GM18858 (cell line): ENCODE results near the gene ATP10A.
"Not testable (repeated sequence)": the region's sequence is repeated elsewhere in the genome, so short reads cannot be mapped to it uniquely, and the experiment has no call there.

Experiments
- ATAC-seq: cut with Tn5 transposase; IDR thresholded peaks from one replicate; pipeline ENCODE4 v1.9.1; 2021; ENCODE audit not compliant: unreplicated experiment

ATP10A gene

DNA sequence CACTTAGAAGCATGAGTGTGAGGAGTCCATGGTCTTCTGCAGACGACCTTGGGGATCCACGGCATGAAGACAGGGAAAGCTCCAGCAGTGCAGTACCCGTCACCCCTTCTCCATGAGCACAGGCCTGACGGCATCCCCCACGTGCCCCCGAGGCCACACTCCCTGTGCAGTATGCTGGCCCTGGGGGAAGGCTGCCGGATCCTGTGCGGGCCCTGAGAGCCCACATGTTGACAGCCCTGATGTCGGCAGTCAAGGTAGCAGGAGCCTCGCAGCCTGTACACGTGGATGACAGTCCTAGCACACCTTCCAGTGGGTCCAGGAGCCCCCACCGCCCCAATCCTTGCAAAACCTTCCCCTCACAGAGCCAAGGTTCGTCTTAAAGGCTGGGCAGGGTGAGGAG, 195.3 kb downstream of the ATP10A start:
- ATAC-seq = no peak

DNA sequence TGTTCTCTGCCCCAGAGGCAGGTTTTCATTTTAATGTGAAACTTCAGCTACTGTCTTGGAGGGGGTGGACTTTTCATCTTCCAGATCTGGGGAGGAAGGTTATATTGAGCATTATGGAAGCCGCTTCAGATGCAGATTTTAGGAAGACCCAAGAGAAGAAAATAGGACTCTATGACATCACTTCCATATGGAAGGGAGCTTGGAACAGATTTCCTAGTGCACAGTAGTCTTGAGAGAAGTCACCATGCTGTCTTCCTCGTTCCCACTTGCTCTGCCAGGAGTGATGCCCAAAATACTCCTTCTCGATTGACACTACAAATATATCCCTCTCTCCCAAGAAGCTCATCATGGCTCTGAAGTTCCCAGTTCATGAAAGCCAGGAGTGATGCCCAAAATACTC, 197.2 kb downstream of the ATP10A start:
- ATAC-seq = no peak

DNA sequence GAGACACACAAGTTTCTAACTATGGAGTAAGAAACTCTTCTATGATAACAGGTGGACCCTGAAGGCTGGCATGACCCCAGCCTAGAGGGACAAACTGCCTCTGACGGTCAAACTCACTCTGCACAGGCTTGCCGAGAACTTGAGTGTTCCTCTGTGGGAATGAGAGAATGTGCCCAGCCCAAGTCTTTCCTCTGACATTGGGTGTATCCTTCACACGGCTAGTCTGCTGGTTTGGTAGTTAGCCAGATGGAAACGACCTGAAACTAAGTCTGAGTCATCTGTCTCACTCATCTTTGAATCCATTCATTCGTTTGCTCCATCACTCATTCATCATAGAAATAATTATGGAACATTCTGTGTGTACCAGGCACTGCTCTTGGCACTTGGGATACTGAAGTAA, 198.4 kb downstream of the ATP10A start:
- no peak for ATAC-seq

DNA sequence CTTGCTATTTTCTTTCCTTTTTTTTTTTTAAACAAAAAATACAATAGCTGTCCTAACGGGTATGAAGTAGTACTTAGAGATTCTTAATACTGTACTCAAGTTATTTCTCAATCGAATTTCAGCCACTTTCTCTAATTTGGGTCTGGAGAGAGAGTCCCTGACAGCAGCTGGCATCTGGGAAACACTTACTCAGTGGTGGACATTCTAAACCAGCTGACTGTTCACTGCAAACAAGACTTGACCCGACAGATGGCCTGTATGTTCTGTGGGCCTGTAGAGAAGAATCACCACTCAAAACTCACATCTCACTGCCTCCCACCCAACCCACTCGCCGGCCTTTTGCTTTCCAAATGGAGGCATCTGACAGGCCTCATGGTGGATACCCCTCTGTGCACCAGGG, 199.6 kb downstream of the ATP10A start:
- no peak for ATAC-seq

DNA sequence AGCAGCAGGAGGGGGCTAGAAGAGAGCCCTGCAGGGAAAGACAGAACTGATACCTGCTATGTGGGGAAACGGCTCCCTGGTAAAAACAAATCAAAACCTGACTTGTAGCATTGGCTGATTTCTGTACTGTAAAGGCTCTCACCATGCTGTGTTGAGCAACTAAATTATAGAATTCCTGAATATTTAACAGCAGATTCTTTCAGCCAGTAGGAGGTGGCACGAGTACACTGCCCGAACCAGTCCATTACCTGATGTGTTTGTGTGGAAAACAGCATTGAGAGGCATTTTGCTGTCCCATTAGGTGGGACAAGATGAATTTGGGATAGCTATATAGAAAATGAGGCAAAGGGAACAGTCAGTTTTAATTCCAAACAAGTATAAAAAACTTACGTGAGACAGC, 201.2 kb downstream of the ATP10A start:
- no peak for ATAC-seq

DNA sequence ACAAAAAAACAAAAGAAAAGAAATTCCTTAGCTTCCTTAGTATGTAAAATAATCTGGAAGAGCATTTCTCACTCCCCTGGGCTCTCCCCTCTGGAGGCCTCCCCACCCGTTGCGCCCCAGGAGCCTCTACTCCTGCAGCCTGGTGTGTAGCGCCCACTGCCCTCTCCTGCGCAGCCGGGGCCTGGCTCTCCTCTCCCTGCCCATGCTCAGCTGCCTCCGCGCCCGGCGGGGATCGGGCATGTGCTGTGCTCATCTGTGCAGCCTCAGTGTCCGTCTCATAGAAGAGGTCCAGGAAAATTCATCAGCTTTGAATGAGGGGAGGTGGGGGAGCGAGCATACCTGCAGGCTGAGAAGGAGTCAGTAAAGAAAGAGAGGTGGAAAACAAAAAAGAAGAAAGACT, 203.9 kb downstream of the ATP10A start:
- ATAC-seq = no peak

DNA sequence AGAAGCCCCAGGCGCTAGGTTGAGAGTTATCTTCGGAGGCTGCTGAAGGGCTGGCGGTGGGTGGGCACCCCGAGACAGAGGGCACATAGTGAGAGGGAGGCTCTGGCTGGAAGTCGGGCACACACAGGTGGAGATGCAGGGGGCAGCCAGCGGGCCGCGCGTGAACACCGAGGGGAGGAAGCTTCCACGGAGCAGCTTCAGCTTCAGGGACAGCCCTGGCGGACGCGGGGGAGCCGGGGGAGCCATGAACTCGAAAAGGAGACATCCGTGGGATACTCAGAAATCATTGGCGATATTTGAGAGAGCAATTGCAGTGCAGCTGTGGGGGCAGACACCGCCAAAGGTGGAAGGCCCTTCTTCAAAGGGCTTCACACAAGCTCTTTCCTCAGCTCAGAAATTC, 204.6 kb downstream of the ATP10A start:
- ATAC-seq = no peak

DNA sequence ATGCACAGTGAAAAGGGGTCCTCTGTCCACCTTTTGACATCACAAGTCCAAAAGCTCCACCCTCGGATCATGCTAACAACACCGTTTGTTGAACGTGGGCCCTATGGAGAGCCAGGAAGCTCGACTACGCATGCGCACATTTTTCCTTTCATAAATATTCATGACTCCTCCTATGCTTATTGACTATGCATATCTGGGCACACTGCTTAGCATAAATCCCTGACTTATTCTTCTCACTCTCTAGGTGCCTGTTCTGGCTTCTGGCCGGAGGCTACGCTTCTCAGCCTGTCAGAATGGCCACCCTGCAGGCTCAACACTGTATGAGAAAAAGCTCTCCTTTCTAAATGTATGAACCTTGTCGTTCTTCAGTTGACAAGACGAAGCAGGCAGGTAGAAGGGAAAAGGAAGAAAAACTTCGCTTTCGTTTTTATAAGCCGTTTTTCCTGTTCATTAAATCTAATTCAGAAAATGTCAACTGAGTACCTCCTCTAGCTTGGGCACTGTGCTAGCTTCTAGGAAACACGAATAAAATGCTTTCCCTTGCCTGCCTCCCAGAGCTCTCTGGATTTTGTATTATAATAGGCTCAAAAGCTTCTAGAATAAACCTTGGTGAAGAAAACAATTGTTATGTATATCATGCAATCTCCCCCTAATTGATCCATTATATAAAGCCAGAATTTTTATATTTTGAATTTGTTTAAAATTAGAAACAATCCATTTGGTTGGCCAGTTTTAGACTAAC, 207.7 kb downstream of the ATP10A start:
- no peak for ATAC-seq

DNA sequence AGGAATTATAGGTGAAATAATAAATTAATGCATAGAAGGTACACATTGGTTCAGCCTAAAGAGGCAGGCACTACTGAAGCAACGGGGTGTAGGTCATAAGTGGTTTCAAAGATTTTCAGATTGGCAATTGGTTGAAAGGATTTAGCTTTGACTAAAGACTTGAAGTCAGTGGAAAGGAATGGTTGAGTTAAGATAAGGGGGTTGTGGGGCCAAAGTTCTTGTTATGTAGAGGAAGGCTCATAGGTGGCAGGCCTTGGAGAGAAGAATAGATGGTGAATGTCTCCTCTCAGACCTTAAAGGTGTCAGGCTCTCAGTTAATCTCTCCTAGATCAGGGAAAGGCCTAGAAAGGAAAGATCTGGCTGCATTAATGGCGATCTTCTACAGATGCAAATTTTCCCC, 209.8 kb downstream of the ATP10A start:
- ATAC-seq = no peak

DNA sequence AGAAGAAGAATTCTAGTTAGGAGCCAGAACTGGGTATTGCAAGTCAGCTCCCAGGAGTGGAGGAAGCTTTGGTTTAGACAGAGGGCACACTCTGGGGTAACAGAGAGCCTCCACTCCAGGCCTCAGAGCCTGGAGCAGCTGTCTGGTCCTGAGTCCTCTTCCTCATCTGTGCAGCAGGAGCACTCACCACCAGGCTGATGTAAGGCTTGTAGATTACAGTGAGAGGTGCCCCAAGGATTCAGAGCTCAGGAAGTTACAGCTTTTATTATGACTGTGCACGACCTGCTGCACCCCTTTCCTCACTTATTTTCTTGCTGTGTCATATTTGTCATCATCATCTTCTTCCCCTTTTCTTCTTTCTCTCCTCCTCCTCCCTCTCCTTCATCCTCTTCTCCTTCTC, 210.4 kb downstream of the ATP10A start:
- ATAC-seq = no peak

DNA sequence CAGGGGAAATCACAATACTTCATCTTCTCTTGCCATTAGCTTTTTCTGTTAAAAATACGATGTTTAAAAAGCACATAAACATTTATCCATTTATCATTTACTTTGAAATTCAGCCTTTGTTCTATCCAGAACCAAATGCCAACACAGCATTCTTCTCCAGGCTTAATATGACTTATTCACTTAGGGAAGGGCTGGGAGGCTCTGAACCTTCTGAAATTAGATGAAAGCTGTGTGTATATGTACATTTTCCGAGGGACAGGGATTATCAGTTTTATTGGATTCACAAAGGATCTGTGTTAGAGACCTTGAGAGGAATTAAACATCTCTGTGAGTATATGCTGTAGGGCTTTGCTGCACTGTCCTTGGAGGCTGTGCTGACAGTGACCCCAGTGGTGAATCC, 213.7 kb downstream of the ATP10A start:
- no peak for ATAC-seq

DNA sequence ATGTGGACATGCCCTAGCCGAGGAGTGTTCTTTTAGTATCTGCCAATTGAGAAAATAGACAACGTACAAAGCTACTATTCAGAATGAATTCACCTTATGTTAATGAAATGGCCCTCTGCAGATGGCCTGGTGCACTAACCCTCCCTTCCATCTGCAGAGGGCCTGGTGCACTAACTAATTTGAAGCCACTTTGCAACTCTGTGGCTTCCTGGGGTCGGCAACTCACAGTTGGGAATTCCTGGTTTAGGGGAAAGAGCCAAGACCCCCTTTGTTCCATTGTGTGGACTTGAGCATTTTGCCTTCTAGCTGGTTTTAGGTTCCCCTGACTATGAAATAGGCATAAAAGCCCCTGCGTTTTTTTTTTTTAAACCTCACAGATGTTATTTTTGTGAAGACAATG, 220.0 kb downstream of the ATP10A start:
- no peak for ATAC-seq

DNA sequence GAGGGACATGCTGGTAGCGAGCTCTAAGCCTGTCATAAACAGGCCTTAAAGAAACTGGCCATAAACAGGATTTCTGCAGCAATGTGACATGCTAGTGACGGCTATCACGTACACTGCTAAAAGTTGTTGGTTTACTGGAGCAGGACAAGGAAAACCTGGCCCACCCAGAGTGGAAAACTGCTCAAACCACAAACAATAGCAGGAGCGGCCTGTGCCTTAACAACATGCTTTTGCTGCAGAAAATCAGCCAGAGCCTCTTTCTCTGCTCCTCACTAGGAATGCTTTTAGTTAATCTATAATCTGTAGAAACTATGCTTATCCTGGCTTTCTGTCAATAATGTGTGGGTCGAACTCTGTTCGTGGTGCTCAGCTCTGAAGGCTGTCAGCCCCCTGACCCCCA, 221.4 kb downstream of the ATP10A start:
- no peak for ATAC-seq

DNA sequence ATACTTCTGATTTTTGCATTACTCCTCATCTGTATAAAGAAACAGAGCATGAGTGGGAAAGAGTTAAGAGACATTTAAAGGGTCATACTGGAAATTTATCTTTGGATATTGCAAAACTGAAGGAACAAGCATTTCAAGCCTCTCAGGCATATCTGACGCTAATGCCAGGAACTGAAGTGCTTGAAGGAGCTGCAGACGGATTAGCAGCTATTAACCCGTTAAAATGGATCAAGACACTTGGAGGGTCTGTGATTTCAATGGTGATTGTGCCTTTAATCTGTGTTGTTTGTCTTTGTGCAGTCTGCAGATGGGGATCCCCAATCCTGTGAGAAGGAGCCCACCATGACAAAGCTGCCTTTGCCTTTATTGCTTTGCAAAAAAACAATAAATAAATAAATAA, 221.8 kb downstream of the ATP10A start:
- no peak for ATAC-seq

DNA sequence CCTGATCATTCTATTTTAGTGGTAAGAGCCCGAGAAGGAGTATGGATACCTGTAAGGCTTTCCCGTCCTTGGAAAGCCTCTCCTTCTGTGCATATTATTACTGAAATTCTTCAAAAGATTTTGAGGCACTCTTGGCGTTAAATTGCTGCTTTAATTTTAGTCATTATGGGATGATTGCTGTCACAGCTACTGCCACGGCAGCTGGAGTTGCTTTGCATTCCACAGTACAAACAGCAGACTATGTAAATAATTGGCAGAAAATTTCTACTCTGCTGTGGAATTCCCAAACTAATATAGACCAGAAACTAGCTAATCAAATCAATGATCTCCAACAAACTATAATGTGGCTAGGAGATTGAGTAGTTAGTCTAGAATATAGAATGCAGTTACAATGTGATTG, 222.2 kb downstream of the ATP10A start:
- not testable (repeated sequence) for ATAC-seq

DNA sequence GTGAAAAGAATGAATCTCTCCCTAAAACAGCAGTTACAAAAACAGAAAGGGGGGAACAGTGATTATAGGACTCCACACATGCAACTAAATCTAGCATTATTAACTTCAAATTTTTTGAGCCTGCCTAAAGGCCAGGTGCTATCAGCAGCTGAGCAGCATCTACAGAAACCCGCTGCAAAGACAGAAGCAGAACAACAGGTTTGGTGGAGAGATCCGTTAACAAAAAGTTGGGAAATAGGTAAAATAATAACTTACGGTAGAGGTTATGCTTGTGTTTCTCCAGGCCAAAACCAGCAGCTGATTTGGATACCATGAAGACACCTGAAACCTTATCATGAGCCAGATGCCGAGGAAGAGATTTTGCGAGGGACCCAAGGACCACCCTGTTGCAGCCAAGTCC, 222.7 kb downstream of the ATP10A start:
- ATAC-seq = no peak

DNA sequence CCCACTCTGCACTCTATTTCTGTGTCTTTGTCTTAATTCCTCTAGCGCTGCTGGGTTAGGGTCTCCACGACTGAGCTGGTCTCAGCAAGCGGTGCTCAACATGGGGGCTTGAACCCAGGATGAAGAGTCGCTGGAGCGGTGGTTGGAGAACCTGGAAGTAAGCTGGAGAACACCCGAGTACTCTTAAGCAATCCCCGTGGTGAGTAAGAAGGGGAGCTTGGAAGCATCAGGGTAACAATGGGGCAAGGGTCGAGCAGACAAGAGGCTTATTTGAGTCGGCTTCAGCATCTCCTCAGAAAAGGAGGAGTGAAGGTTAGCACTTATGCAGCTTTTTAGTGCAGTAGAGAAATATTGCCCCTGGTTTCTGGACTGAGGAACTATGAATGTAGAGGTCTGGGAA, 226.6 kb downstream of the ATP10A start:
- not testable (repeated sequence) for ATAC-seq

DNA sequence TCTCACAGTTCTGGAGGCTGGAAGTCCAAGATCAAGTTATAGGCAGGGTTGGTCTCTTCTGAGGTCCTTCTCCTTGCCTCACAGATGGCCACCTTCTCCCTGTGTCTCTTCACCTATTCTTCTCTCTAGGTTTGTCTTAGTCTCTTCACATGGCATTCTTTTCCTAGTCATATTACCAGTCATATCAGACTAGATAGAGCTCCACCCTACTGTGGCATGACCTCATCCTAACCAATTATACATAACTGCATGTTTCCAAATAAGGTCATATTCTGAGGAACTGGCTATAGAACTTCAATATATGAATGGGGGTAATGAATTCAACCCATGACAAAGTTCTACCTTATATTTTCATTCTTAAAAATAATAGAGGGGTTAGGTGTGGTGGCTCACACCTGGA, 227.9 kb downstream of the ATP10A start:
- no peak for ATAC-seq

DNA sequence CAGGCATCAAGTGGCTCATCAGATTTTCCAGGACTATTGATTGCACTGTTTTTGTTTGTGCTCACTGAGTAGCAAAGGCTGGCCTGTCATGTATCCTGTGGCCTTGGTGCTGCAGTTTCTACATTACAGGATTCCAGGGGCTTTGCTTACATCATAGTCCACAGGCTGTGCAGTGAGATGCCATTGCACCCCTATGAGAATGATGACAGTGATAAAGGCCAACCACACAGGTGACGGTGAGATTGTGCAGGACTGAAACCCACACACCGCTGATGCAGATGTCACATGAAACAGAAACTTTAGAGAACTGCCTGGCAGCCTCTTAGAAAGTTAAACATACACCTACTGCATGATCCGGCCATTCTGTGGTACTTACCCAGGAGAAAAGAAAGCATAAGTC, 229.3 kb downstream of the ATP10A start:
- no peak for ATAC-seq

DNA sequence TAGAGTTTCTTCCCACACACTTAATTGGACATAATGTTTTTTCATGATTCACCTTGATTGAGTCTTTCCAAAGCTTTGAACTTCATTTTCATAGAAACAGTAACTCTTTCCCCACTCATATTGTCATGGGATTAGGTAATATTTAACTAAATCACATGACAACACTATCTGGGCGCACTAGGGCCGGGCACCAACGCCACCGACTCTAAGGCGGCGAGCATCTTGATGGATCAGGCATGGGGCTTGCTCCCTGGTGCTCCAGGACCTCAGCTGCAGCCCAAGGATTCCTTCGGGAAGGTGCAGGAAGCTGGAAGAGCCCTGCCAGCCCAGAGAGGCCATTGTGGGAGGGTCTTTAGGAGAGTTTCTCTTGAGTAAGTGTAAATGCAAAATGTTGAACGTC, 231.2 kb downstream of the ATP10A start:
- ATAC-seq = no peak
